GM13977 (cell line): Measurements from ENCODE around the gene ZWILCH.

Source experiments
- DNase-seq: peaks from one replicate; pipeline ENCODE4 v3.0.0; 2012; ENCODE audit warnings: low spot score
- CTCF ChIP-seq: IDR thresholded peaks from 2 replicates; pipeline ENCODE4 v1.5.1; 2012; ENCODE audit warnings: mild to moderate bottlenecking, control low read depth; ENCODE audit not compliant: insufficient read depth; ENCODE audit errors: extremely low read depth, missing control alignments
- in situ Hi-C: fragments of 300-500 bp; cut with MboI; formaldehyde crosslinking; loops from one replicate; pipeline ENCODE4 v1.12.0; 2022; ENCODE audit warnings: low sequenced_read_pairs, low pct_unique_long_range_greater_than_20kb, mixed read lengths, inconsistent platforms; ENCODE audit not compliant: unreplicated experiment

The ZWILCH gene

GRCh38 chr15:66570327-66570726 lies 65.2 kb downstream of the ZWILCH start:
- in situ Hi-C loops = no loop called here
- DNase-seq = no peak
- no peak for TF ChIP-seq CTCF

- TF ChIP-seq CTCF = no peak
- in situ Hi-C loops = no loop called here
- DNase-seq = no peak
Measured at GRCh38 chr15:66570842-66571478, 65.8 kb downstream of the ZWILCH start.

- in situ Hi-C loops = no loop called here
- DNase-seq = no peak
- no peak for TF ChIP-seq CTCF
Measured at GRCh38 chr15:66572146-66572545, 67.0 kb downstream of the ZWILCH start.

- in situ Hi-C loops = no loop called here
Measured at GRCh38 chr15:66573348-66573718, 68.2 kb downstream of the ZWILCH start.

GRCh38 chr15:66573719-66574595 lies 68.8 kb downstream of the ZWILCH start:
- in situ Hi-C loops = no loop called here
- no peak for TF ChIP-seq CTCF
- DNase-seq = no peak

More at GRCh38 chr15:66573348-66573718, 68.2 kb downstream of the ZWILCH start:
- TF ChIP-seq CTCF = no peak
- no peak for DNase-seq

- DNase-seq = no peak
- in situ Hi-C loops = no loop called here
- no peak for TF ChIP-seq CTCF
Measured at GRCh38 chr15:66574596-66574950, 69.4 kb downstream of the ZWILCH start.
